SK-N-SH (cell line): ENCODE results near the gene LRRC46. TPM values are rescaled to one million over a fixed set of nuclear protein-coding genes. Genes with fewer than 3 reads are reported as not detected.

ENCODE experiments used
- CTCF ChIA-PET: fragments of 300-600, 350-600 bp; formaldehyde crosslinking; extraction: SDS; loops from one replicate; lab custom pipeline; 2021; lab: Yijun Ruan, JAX
- POLR2A ChIA-PET: fragments of 350-600 bp; sonication (Branson Sonifier 250); formaldehyde crosslinking; extraction: SDS; loops from one replicate; lab custom pipeline; 2020; ENCODE audit warnings: antibody characterized with exemption, inconsistent platforms; lab: Yijun Ruan, JAX
- DNase-seq: peaks from one replicate; pipeline ENCODE4 v3.0.0; 2012
- H2AFZ ChIP-seq: fragments of 200-600 bp; sonication (generic); 2 replicates; pipeline ENCODE4 v1.8.1; 2016; ENCODE audit warnings: antibody characterized with exemption, mild to moderate bottlenecking, low read depth
- H3F3A ChIP-seq: fragments of 200-600 bp; sonication (generic); replicated peaks from 2 replicates; pipeline ENCODE3; 2016; ENCODE audit warnings: antibody characterized with exemption, mild to moderate bottlenecking; ENCODE audit not compliant: insufficient read depth
- H3K27ac ChIP-seq, 2 experiments: fragments of 200-500 bp in 1 of 2; fragments of 200-600 bp in 1 of 2; sonication (Bioruptor generic) in 1 of 2; sonication (generic), shearing (Covaris generic) in 1 of 2; 2 replicates each; pipeline versions ENCODE4 v1.5.1 to v1.6.1; 2014 to 2016; ENCODE audit warnings: low read depth in 2 of 2, inconsistent platforms in 1 of 2, low read length in 1 of 2, mild to moderate bottlenecking in 1 of 2, mixed read lengths in 1 of 2
- H3K27me3 ChIP-seq: fragments of 200-600 bp; sonication (generic), shearing (Covaris generic); 2 replicates; pipeline ENCODE4 v1.6.1; 2016; ENCODE audit warnings: mixed run types; ENCODE audit not compliant: insufficient read depth
- H3K36me3 ChIP-seq, 2 experiments: fragments of 200-500 bp in 1 of 2; fragments of 200-600 bp in 1 of 2; sonication (Bioruptor generic) in 1 of 2; sonication (generic) in 1 of 2; replicated peaks in 1 of 2; 2 replicates each; pipeline versions ENCODE3 to v1.5.1; 2014 to 2016; ENCODE audit warnings: low read length in 1 of 2, mild to moderate bottlenecking in 1 of 2; ENCODE audit not compliant: insufficient read depth in 2 of 2, control insufficient read depth in 1 of 2
- H3K4me1 ChIP-seq, 2 experiments: fragments of 200-500 bp in 1 of 2; fragments of 200-600 bp in 1 of 2; sonication (Bioruptor generic) in 1 of 2; sonication (generic), shearing (Covaris generic) in 1 of 2; 2 replicates each; pipeline versions ENCODE4 v1.5.1 to v1.6.1; 2014 to 2016; ENCODE audit warnings: low read depth in 1 of 2, low read length in 1 of 2, mixed run types in 1 of 2; ENCODE audit not compliant: insufficient read depth in 2 of 2, control insufficient read depth in 1 of 2
- H3K4me2 ChIP-seq: fragments of 200-600 bp; sonication (generic), shearing (Covaris generic); 2 replicates; pipeline ENCODE4 v1.6.1; 2017; ENCODE audit warnings: mixed run types
- H3K4me3 ChIP-seq, 2 experiments: fragments of 200-500 bp in 1 of 2; fragments of 200-600 bp in 1 of 2; sonication (Bioruptor generic) in 1 of 2; sonication (generic), shearing (Covaris generic) in 1 of 2; 2 replicates each; pipeline versions ENCODE4 v1.5.1 to v1.8.1; 2014 to 2016; ENCODE audit warnings: low read depth in 2 of 2, inconsistent platforms in 1 of 2, low read length in 1 of 2, mild to moderate bottlenecking in 1 of 2, mixed read lengths in 1 of 2, moderate library complexity in 1 of 2
- H3K79me2 ChIP-seq: fragments of 200-600 bp; sonication (generic); 2 replicates; pipeline ENCODE4 v1.8.1; 2017; ENCODE audit warnings: mild to moderate bottlenecking; ENCODE audit not compliant: insufficient read depth
- H3K9ac ChIP-seq: fragments of 200-600 bp; sonication (generic); 2 replicates; pipeline ENCODE4 v1.6.1; 2017; ENCODE audit warnings: mixed run types
- H3K9me2 ChIP-seq: fragments of 200-600 bp; sonication (generic); 2 replicates; pipeline ENCODE4 v1.6.1; 2017; ENCODE audit warnings: mixed run types
- H3K9me3 ChIP-seq: fragments of 200-600 bp; sonication (generic); 2 replicates; pipeline ENCODE4 v1.6.1; 2017; ENCODE audit warnings: mixed run types, mild to moderate bottlenecking, moderate library complexity
- H4K20me1 ChIP-seq: fragments of 200-600 bp; sonication (generic); 2 replicates; pipeline ENCODE4 v1.6.1; 2017; ENCODE audit warnings: mild to moderate bottlenecking, mixed run types; ENCODE audit not compliant: insufficient read depth
- CHD2 ChIP-seq: fragments of 150-350 bp; IDR thresholded peaks from 2 replicates; pipeline ENCODE4 v1.6.1; 2018; ENCODE audit warnings: low read length; ENCODE audit not compliant: partially characterized antibody
- EZH2phosphoT487 ChIP-seq: fragments of 200-600 bp; sonication (generic); IDR thresholded peaks from 2 replicates; pipeline ENCODE4 v1.6.1; 2017; ENCODE audit warnings: low read depth, mixed run types, mild to moderate bottlenecking, antibody characterized with exemption, moderate library complexity, borderline replicate concordance
- FOSL2 ChIP-seq: IDR thresholded peaks from 2 replicates; pipeline ENCODE4 v1.4.0; 2012; ENCODE audit warnings: low read depth, mild to moderate bottlenecking, moderate library complexity, borderline replicate concordance
- FOXJ3 ChIP-seq: sonication (generic); formaldehyde crosslinking; IDR thresholded peaks from 2 replicates; pipeline ENCODE4 v1.5.1; 2020; ENCODE audit warnings: mild to moderate bottlenecking, missing genetic modification reagents
- GABPA ChIP-seq: IDR thresholded peaks from 2 replicates; pipeline ENCODE4 v1.4.0; 2012; ENCODE audit warnings: low read depth, mild to moderate bottlenecking
- JUND ChIP-seq: IDR thresholded peaks from 2 replicates; pipeline ENCODE4 v1.4.0; 2012
- NRF1 ChIP-seq: IDR thresholded peaks from 2 replicates; pipeline ENCODE4 v1.6.1; 2012; ENCODE audit warnings: low read depth, mild to moderate bottlenecking, low read length
- POLR2AphosphoS5 ChIP-seq: IDR thresholded peaks from 2 replicates; pipeline ENCODE4 v1.6.1; 2012; ENCODE audit warnings: low read depth, low read length
- SMC3 ChIP-seq: IDR thresholded peaks from 2 replicates; pipeline ENCODE4 v1.6.1; 2012; ENCODE audit warnings: low read depth, low read length, improper control_type of control experiment
- TEAD4 ChIP-seq: IDR thresholded peaks from 2 replicates; pipeline ENCODE4 v1.4.0; 2012; ENCODE audit warnings: mild to moderate bottlenecking, borderline replicate concordance; ENCODE audit not compliant: insufficient read depth
- WGBS: methylation state at CpG from one replicate; pipeline ENCODE4 v1.1.6; 2017; ENCODE audit warnings: low lambda C conversion rate; 5-methylcytosine and 5-hydroxymethylcytosine counted together
- polyA plus RNA-seq, 3 experiments: library from polyadenylated mRNA; depleted of rRNA; stranded (reverse); fragments of >200 nt; gene quantifications; 2 replicates each; pipeline ENCODE4 v1.2.3, GENCODE V29; 2012
- TF ChIP-seq, protein P1 (sequence below): IDR thresholded peaks from 2 replicates; pipeline ENCODE4 v1.4.0; 2012; ENCODE audit warnings: low read depth, borderline replicate concordance
- TF ChIP-seq, protein P2 (sequence below): fragments of 200-600 bp; sonication (generic); IDR thresholded peaks from 2 replicates; pipeline ENCODE4 v1.6.1; 2017; ENCODE audit warnings: antibody characterized with exemption, mild to moderate bottlenecking, moderate library complexity

Gene LRRC46
- polyA plus RNA-seq, 1 of the 3 experiments (the other 2 are of a cell fraction) = 1.6 TPM

- no peak for DNase-seq
- peaks cover 95% of the 10 kb centered on the region for H3K27me3 ChIP-seq
- 24% methylated on average over 32 of the region's 32 CpGs for WGBS
- H3F3A ChIP-seq = peaks cover 8% of the 10 kb centered on the region
- ChIA-PET POLR2A (interaction anchor here (1.0 kb wide), 1 partner anchor 43 kb away, joined by 4 read pairs; the partner anchor contains the start of gene SP2), CTCF (interaction anchor here (1.0 to 33.0 kb wide), 7 partner anchors 8 to 119 kb away, joined by 3 to 1447 read pairs (median 5); partner anchors contain the start of genes CDK5RAP3, LRRC46, MRPL10 and SCRN2)
- no peak overlapping the region for H2AFZ ChIP-seq
- H4K20me1 ChIP-seq = 0 out of 2 replicates have a peak, but pooled peaks cover 6% of the 10 kb centered on the region
- H3K9me3 ChIP-seq = no peaks in the 10 kb centered on the region
- H3K27ac ChIP-seq = no peak overlapping the region
- no peaks in the 10 kb centered on the region for H3K79me2 ChIP-seq
- TF ChIP-seq POLR2AphosphoS5 (peak; percentile 57), EZH2phosphoT487 (peak; percentile 84), GABPA (no peak)
- H3K9ac ChIP-seq = no peak overlapping the region
- H3K36me3 ChIP-seq = no peaks in the 10 kb centered on the region
- H3K4me3 ChIP-seq = no peak overlapping the region
- H3K4me1 ChIP-seq = peaks cover 0 to 11% of the 10 kb centered on the region in 2 experiments; a peak in 1 of 4 replicates
- H3K4me2 ChIP-seq = no peak overlapping the region
- H3K9me2 ChIP-seq = no peaks in the 10 kb centered on the region
Measured at GRCh38 chr17:47852113-47852949, 20.9 kb downstream of the LRRC46 start.

GRCh38 chr17:47853616-47854015 is 22.1 kb downstream of the LRRC46 start:
- no peak overlapping the region for H3K27ac ChIP-seq
- 17% methylated on average over 5 of the region's 5 CpGs for WGBS
- H3K79me2 ChIP-seq = no peaks in the 10 kb centered on the region
- no peaks in the 10 kb centered on the region for H3K9me2 ChIP-seq
- ChIA-PET CTCF (interaction anchor here (1.0 to 33.0 kb wide), 4 partner anchors 16 to 117 kb away, joined by 3 to 1447 read pairs (median 289); partner anchors contain the start of genes CDK5RAP3, LRRC46, MRPL10 and SCRN2), POLR2A (no interaction called here)
- TF ChIP-seq NRF1 = no peak
- TF ChIP-seq EZH2phosphoT487 = 0 out of 2 replicates have a peak, but pooled peaks have one; percentile 7
- H3K36me3 ChIP-seq = no peaks in the 10 kb centered on the region
- H4K20me1 ChIP-seq = 0 out of 2 replicates have a peak, but pooled peaks cover 6% of the 10 kb centered on the region
- peaks cover 86% of the 10 kb centered on the region for H3K27me3 ChIP-seq
- no peak for DNase-seq
- no peak overlapping the region for H3K4me3 ChIP-seq
- H3K9me3 ChIP-seq = no peaks in the 10 kb centered on the region
- H3K9ac ChIP-seq = no peak overlapping the region
- no peak overlapping the region for H3K4me2 ChIP-seq
- no peak overlapping the region for H2AFZ ChIP-seq
- peaks cover 0 to 8% of the 10 kb centered on the region in 2 experiments; a peak in 1 of 4 replicates for H3K4me1 ChIP-seq
- peaks cover 8% of the 10 kb centered on the region for H3F3A ChIP-seq

DNA sequence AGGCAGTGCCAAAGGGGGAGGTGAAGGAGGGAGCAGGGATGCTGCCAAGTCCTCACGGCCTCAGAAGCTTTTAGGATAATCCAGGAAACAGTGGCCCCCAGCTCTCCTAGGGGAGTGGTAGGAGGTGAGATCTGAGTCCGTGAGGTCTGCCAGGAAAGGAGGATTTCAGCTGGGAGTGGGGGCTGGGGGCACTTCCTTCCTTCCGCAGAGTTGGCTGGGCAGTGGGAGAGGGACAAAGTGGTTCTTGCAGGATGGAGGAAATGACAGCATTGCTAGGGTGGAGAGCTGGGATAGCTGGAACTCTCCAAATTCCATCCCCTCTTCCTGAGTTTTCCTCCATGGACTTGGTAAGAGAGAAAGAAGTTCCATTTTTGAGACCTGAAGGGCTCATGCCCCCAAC is 24.3 kb downstream of the LRRC46 start:
- 11% methylated on average over 3 of the region's 3 CpGs for WGBS
- H3K9ac ChIP-seq = no peak overlapping the region
- peaks cover 4% of the 10 kb centered on the region for H3F3A ChIP-seq
- H3K4me1 ChIP-seq = peaks cover 0 to 5% of the 10 kb centered on the region in 2 experiments; a peak in 1 of 4 replicates
- H3K4me3 ChIP-seq = no peak overlapping the region
- 0 out of 2 replicates have a peak, but pooled peaks cover 6% of the 10 kb centered on the region for H4K20me1 ChIP-seq
- ChIA-PET POLR2A (interaction anchor here (1.1 kb wide), 1 partner anchor 40 kb away, joined by 3 read pairs; the partner anchor contains the start of gene SP2), CTCF (interaction anchor here (0.7 to 33.0 kb wide), 6 partner anchors 9 to 96 kb away, joined by 3 to 1447 read pairs (median 4); partner anchors contain the start of genes LRRC46, MRPL10, SCRN2 and SP2)
- H3K36me3 ChIP-seq = no peaks in the 10 kb centered on the region
- H3K9me2 ChIP-seq = no peaks in the 10 kb centered on the region
- no peak for TF ChIP-seq TEAD4
- TF ChIP-seq, protein P1, sequence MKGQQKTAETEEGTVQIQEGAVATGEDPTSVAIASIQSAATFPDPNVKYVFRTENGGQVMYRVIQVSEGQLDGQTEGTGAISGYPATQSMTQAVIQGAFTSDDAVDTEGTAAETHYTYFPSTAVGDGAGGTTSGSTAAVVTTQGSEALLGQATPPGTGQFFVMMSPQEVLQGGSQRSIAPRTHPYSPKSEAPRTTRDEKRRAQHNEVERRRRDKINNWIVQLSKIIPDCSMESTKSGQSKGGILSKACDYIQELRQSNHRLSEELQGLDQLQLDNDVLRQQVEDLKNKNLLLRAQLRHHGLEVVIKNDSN = no peak
- no peak for TF ChIP-seq SMC3
- TF ChIP-seq, protein P2, sequence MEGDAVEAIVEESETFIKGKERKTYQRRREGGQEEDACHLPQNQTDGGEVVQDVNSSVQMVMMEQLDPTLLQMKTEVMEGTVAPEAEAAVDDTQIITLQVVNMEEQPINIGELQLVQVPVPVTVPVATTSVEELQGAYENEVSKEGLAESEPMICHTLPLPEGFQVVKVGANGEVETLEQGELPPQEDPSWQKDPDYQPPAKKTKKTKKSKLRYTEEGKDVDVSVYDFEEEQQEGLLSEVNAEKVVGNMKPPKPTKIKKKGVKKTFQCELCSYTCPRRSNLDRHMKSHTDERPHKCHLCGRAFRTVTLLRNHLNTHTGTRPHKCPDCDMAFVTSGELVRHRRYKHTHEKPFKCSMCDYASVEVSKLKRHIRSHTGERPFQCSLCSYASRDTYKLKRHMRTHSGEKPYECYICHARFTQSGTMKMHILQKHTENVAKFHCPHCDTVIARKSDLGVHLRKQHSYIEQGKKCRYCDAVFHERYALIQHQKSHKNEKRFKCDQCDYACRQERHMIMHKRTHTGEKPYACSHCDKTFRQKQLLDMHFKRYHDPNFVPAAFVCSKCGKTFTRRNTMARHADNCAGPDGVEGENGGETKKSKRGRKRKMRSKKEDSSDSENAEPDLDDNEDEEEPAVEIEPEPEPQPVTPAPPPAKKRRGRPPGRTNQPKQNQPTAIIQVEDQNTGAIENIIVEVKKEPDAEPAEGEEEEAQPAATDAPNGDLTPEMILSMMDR = no peak
- TF ChIP-seq FOXJ3 (CRISPR knock-in tag) = no peak
- TF ChIP-seq JUND = no peak
- TF ChIP-seq CHD2 = no peak
- no peak for TF ChIP-seq FOSL2
- no peak for TF ChIP-seq EZH2phosphoT487
- no peak overlapping the region for H3K4me2 ChIP-seq
- no peak overlapping the region for H3K27ac ChIP-seq
- H3K27me3 ChIP-seq = peaks cover 77% of the 10 kb centered on the region
- no peaks in the 10 kb centered on the region for H3K9me3 ChIP-seq
- no peak for DNase-seq
- H2AFZ ChIP-seq = no peak overlapping the region
- no peaks in the 10 kb centered on the region for H3K79me2 ChIP-seq
